SK-N-MC (cell line): ENCODE data around the gene HOXB9.

Source experiments
- DNase-seq: peaks from one replicate; pipeline ENCODE4 v3.0.0-alpha.2; 2011; ENCODE audit warnings: low read depth, low spot score
- H3K27ac ChIP-seq: fragments of 200-600 bp; sonication (generic); 2 replicates; pipeline ENCODE4 v1.5.1; 2016; ENCODE audit warnings: mixed run types
- H3K36me3 ChIP-seq: fragments of 200-600 bp; sonication (generic); 2 replicates; pipeline ENCODE4 v1.6.1; 2017; ENCODE audit warnings: antibody characterized with exemption, low read length, mixed read lengths; ENCODE audit not compliant: insufficient read depth
- H3K4me3 ChIP-seq: fragments of 200-600 bp; sonication (generic); 2 replicates; pipeline ENCODE4 v1.5.1; 2016
- H3K9ac ChIP-seq: fragments of 200-600 bp; sonication (generic); 2 replicates; pipeline ENCODE4 v1.8.0; 2017; ENCODE audit warnings: mixed run types, mixed read lengths; ENCODE audit not compliant: insufficient read length
- H3K9me3 ChIP-seq: fragments of 200-600 bp; sonication (generic); 2 replicates; pipeline ENCODE4 v1.6.1; 2017; ENCODE audit warnings: low read depth, mild to moderate bottlenecking, antibody characterized with exemption, low read length, moderate library complexity, mixed read lengths
- EZH2 ChIP-seq: fragments of 200-600 bp; sonication (generic); IDR thresholded peaks from one replicate; pipeline ENCODE4 v1.6.1; 2017; ENCODE audit warnings: antibody characterized with exemption
- FOXP2 ChIP-seq: optimal IDR thresholded peaks from 2 replicates; pipeline ENCODE3; 2011; ENCODE audit warnings: mild to moderate bottlenecking, moderate library complexity; ENCODE audit not compliant: insufficient read depth; ENCODE audit errors: extremely low read length, control extremely low read depth
- POLR2AphosphoS5 ChIP-seq: IDR thresholded peaks from 2 replicates; pipeline ENCODE4 v1.6.1; 2012; ENCODE audit warnings: mild to moderate bottlenecking, low read depth, low read length, borderline replicate concordance

The HOXB9 gene

GRCh38 chr17:48615963-48616716 is 10.0 kb downstream of the HOXB9 start:
- no peak for DNase-seq
- H3K4me3 ChIP-seq = peak overlapping the region; percentile 84
- H3K27ac ChIP-seq = no peak overlapping the region
- no peaks in the 10 kb centered on the region for H3K9me3 ChIP-seq
- TF ChIP-seq EZH2 (no peak), FOXP2 (no peak)
- no peaks in the 10 kb centered on the region for H3K36me3 ChIP-seq
- H3K9ac ChIP-seq = no peak overlapping the region

- Histone ChIP-seq H3K36me3 (no peaks in the 10 kb centered on the region), H3K9ac (peak within 1 kb of the TSS; percentile 51), H3K27ac (no peak within 1 kb of the TSS), H3K4me3 (peak within 1 kb of the TSS; percentile 84), H3K9me3 (no peaks in the 10 kb centered on the region)
- TF ChIP-seq FOXP2 (peak; percentile 73), EZH2 (no peak)
- DNase-seq = no peak
These were observed 10.9 kb downstream of the HOXB9 start, which contains the start of gene HOXB8 for GRCh38 chr17:48615047-48615962. TSS of gene HOXB8 (minus strand) at chr17:48615292. CDS start at chr17:48614704, 588 bp downstream.

DNA sequence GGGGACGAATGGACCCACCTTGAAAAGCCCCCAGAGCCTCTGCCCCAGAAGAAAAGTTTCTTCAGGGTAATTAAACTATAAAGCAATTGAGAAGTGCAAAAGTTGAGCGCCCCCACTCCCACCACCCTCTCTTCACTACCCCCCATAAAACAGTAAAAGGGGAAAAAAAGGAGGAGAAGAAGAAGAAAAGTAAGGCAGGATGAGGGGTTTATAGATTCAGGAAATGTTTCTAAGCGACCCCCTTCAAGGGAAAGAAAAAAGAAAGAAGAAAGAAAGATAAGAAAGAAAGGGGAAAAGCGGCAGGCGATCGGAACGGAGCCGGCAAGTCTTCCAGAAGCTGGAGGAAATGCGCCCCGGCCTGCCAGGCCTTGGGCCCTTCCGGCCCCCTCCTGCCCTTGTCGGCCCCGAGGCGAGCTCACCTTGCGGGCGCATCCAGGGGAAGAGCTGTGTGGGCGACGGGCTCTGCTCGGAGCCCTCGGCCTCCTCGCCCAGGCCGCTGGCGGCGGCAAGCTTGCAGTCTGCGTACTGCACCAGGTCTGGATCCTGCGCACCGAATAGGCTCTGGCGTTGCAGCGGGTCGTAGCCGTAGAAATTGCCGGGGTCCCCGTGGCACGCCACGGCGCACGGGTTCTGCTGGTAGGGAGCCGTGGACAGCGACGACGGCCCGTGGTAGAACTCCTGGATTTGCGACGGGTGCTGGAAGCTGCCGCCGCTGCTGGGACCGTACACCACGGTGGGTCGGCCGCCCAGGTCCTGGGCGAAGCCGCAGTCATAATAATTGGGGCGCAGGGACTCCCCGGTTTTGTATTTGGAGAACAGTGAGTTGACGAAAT is 12.1 kb downstream of the HOXB9 start:
- peak overlapping the region; percentile 84 for H3K4me3 ChIP-seq
- DNase-seq = no peak
- H3K9ac ChIP-seq = peak overlapping the region; percentile 51
- no peak overlapping the region for H3K27ac ChIP-seq
- no peaks in the 10 kb centered on the region for H3K36me3 ChIP-seq
- no peaks in the 10 kb centered on the region for H3K9me3 ChIP-seq
- TF ChIP-seq FOXP2 = no peak
- TF ChIP-seq EZH2 = no peak
- TF ChIP-seq POLR2AphosphoS5 = no peak

DNA sequence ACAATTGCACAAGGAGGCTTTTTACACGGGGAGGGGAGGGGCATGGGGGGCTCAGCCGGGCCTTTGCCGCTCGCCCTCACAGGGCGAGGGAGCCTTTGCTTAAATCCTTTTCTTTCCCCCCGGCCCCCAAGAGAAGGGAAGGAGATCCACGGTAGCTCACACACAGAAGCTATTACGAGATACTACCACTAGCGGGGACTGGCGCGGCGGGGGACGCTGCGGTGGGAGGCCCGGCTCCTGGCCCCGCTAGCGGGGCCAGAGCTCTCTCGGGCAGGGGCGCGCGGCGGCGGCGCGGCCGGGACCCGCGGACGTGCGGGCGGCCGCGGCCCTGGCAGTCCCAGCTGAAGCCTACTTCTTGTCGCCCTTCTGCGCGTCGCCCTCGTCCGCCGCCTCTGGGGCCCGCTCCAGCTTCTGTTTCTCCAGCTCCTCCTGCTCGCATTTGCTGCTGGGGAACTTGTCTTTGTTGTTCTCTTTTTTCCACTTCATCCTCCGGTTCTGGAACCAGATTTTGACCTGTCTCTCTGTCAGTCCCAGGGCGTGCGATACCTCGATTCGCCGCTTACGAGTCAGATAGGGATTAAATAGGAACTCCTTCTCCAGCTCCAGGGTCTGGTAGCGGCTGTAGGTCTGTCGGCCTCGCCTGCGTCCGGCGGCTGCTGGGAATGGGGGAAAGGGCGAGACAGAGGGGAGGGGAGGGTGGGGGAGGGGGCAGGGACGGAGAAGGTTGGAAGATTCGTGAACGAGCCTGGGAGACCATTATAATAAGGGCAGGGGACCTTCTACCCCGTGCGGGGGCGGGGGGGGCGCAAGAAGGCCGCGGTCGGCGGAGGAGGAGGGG is 13.1 kb downstream of the HOXB9 start:
- H3K36me3 ChIP-seq = no peaks in the 10 kb centered on the region
- TF ChIP-seq POLR2AphosphoS5 (no peak), FOXP2 (no peak), EZH2 (no peak)
- H3K4me3 ChIP-seq = peak overlapping the region; percentile 84
- H3K9me3 ChIP-seq = no peaks in the 10 kb centered on the region
- H3K9ac ChIP-seq = peak overlapping the region; percentile 65
- no peak for DNase-seq
- H3K27ac ChIP-seq = peak overlapping the region; percentile 90

DNA sequence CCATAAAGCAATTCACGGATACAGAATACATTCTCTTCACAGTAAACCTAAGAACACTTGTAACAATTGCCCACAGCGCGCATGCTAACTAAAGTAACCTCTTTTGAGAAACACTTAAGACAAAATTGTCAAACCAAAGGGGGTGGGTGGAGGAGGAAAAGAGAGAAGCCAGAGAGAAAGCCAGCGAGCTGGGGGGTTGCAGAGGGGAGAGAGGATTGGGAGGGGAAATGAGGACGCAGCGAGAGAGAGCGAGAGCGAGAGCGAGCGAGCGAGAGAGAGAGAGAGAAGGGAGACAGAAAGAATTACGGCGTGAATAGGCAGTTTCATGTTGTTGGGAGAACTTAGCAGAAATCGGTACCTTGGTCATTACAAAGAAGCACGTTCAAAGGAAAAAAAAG is 13.7 kb downstream of the HOXB9 start:
- no peak for DNase-seq
- Histone ChIP-seq H3K9ac (peak overlapping the region; percentile 65), H3K9me3 (no peaks in the 10 kb centered on the region), H3K4me3 (peak overlapping the region; percentile 84), H3K27ac (peak overlapping the region; percentile 90), H3K36me3 (0 out of 2 replicates have a peak, but pooled peaks cover 3% of the 10 kb centered on the region)
- TF ChIP-seq EZH2 (no peak), POLR2AphosphoS5 (peak; percentile 13; the same call in 1 of the 2 replicates)

DNA sequence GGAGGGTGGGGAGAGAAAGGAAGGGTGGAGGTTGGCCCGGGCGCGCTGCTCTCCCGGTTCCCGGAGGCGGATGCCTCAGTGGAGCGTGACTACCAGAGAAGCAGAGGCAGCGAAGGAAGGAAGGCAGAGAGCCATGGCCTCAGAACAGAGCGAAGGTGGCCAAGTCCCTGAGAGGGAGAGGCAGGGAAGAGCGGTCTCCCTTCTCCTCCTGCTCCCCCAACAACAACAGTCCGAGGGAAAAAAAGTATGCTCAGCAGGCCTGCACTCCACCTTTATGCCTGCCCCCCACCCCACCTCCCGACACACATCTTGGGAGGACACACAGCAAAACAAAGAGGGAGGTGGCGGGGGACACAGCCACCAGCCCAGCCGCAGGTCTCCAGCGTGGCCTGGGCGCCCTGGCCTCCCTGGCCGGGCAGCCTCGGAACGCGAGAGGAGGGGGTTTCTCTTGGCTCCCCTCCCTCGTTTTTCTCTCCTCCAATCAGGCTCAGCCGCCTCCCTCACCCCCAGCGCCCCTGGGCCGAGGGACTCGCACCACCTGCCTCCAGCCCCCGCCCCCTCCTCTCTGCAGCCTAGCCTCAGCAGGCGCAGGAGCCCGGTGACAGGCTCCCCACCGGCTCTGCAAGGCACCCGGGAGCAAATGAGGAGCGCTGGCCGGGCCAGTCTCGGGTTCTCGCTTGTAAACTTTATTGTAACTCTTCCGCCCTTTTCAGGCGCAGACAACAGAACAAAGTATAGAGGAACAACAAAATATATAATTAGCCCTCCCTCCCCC is 14.3 kb downstream of the HOXB9 start:
- Histone ChIP-seq H3K27ac (peak overlapping the region; percentile 90), H3K36me3 (0 out of 2 replicates have a peak, but pooled peaks cover 7% of the 10 kb centered on the region), H3K9ac (peak overlapping the region; percentile 85), H3K9me3 (no peaks in the 10 kb centered on the region), H3K4me3 (peak overlapping the region; percentile 84)
- TF ChIP-seq POLR2AphosphoS5 (no peak), EZH2 (no peak), FOXP2 (no peak)
- no peak for DNase-seq

GRCh38 chr17:48611213-48611612 is 14.9 kb downstream of the HOXB9 start:
- DNase-seq = no peak
- Histone ChIP-seq H3K4me3 (peak overlapping the region; percentile 84), H3K36me3 (0 out of 2 replicates have a peak, but pooled peaks cover 11% of the 10 kb centered on the region), H3K9me3 (no peaks in the 10 kb centered on the region), H3K27ac (peak overlapping the region; percentile 90), H3K9ac (peak overlapping the region; percentile 85)
- no peak for TF ChIP-seq EZH2
- TF ChIP-seq FOXP2 = no peak
- no peak; the same call in 1 of the 2 replicates for TF ChIP-seq POLR2AphosphoS5
